ENCODE data around the gene FAM72B.
"Not testable (repeated sequence)": the region's sequence is repeated elsewhere in the genome, so short reads cannot be mapped to it uniquely, and the experiment has no call there.

DNA sequence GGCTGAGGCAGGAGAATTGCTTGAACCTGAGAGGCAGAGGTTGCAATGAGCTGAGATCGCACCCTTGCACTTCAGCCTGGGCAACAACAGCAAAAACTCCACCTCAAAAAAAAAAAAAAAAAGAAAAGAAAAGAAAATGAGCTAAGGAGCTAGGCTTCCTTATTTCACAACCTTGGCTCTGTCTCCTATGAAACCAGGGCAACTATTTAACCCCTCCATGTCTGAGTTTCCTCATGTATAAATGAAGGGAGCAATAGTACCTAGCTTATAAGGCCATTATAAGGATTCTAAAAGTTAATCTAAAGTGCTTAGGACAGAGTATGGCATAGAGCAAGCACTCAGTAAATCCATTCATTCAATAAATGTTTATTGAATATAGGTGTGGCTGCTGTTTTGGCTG, 32.8 kb downstream of the FAM72B start:
- TF ChIP-seq CTCF (IDR thresholded peaks at IDR 0.05; ENCODE audit: insufficient read depth, low read length); POLR2AphosphoS5 (IDR thresholded peaks at IDR 0.05; ENCODE audit: low read depth); SPI1 (IDR thresholded peaks at IDR 0.05; ENCODE audit: borderline replicate concordance, low read depth): not testable (repeated sequence)
